Subcutaneous adipose tissue (tissue), 4 donors: ENCODE measurements around the gene TSACC. TPM values are rescaled to one million over a fixed set of nuclear protein-coding genes. Genes with fewer than 3 reads are reported as not detected.

Source experiments
- total RNA-seq, 4 donors: library from RNA; depleted of rRNA; stranded (reverse); fragments of >200 nt; gene quantifications; one replicate each; pipeline ENCODE4 v1.1.0, GENCODE V29; 2016
- TF ChIP-seq, protein P1 (sequence below): fragments of 450-650 bp; IDR thresholded peaks from one replicate; pipeline ENCODE4 v1.5.1; 2016; ENCODE audit warnings: low read depth, mild to moderate bottlenecking, control low read depth, antibody characterized with exemption, moderate library complexity

Gene TSACC
- total RNA-seq, 4 donors from 2014 or later: not detected

DNA sequence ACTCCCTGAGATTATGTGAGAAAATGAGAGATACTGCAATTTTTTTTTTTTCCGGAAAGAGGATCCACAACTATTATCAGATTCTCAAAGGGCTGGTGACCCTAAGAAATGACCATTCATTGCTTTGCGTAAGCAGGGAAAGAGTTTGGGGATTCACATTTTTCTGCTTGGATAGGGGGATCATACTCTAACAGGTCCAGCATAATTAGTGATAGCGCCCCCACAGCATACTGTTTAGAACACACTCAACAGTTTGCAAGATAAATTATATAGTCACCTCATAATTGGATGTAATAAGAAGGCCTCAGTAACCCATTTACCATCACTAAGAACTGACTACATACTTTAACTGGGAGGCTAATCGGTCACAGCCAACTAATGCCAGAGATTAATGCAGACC is 2.1 kb upstream of the TSACC start:
- TF ChIP-seq, protein P1, sequence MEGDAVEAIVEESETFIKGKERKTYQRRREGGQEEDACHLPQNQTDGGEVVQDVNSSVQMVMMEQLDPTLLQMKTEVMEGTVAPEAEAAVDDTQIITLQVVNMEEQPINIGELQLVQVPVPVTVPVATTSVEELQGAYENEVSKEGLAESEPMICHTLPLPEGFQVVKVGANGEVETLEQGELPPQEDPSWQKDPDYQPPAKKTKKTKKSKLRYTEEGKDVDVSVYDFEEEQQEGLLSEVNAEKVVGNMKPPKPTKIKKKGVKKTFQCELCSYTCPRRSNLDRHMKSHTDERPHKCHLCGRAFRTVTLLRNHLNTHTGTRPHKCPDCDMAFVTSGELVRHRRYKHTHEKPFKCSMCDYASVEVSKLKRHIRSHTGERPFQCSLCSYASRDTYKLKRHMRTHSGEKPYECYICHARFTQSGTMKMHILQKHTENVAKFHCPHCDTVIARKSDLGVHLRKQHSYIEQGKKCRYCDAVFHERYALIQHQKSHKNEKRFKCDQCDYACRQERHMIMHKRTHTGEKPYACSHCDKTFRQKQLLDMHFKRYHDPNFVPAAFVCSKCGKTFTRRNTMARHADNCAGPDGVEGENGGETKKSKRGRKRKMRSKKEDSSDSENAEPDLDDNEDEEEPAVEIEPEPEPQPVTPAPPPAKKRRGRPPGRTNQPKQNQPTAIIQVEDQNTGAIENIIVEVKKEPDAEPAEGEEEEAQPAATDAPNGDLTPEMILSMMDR: no peak

DNA sequence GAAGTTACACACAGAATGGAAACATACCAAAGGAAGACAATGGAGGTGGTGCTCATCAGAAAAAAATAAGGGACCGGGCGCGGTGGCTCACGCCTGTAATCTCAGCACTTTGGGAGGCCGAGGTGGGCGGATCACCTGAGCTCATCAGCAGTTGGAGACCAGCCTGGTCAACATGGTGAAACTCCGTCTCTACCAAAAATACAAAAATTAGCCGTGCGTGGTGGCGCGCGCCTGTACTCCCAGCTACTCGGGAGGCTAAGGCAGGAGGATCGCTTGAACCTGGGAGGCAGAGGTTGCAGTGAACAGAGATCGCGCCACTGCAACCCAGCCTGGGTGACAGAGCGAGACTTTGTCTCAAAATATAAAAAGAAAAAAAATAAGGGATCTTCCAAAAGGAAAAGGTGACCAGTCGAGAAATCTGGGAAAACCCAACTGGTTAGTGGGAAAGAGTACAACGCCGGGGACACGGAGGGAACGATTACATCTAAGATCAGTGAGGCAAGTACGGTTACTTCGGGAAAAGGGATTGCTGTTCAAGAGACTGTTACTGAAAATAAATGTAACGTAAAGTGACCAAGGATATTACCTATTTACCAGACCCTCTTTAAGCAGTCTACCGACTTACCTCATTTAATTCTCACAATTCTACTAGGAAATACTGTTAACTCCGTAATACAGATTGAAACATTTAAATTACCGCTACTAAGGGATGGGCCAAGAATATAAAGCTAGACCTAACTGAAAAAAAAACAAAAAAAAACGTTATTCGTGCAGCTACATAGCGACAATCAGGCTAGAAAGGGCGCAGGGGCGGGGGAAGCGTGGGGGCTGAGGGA is 1.1 kb upstream of the TSACC start:
- TF ChIP-seq, protein P1: no peak

DNA sequence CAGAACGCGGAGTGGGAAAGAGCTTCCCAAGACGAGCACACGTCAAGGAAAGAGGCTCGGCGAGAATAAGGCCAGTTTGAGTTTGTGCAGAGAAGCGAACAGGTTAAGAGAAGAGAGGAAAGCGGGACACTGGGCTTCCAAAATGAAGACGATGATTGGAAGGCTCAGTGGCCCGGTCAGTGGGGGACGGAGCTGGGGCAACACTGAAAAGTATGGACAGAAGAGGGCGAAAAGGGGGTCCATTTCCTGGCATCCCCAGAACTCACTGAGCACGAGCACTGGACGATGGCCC is 492 bp upstream of the TSACC start:
- TF ChIP-seq, protein P1: no peak

DNA sequence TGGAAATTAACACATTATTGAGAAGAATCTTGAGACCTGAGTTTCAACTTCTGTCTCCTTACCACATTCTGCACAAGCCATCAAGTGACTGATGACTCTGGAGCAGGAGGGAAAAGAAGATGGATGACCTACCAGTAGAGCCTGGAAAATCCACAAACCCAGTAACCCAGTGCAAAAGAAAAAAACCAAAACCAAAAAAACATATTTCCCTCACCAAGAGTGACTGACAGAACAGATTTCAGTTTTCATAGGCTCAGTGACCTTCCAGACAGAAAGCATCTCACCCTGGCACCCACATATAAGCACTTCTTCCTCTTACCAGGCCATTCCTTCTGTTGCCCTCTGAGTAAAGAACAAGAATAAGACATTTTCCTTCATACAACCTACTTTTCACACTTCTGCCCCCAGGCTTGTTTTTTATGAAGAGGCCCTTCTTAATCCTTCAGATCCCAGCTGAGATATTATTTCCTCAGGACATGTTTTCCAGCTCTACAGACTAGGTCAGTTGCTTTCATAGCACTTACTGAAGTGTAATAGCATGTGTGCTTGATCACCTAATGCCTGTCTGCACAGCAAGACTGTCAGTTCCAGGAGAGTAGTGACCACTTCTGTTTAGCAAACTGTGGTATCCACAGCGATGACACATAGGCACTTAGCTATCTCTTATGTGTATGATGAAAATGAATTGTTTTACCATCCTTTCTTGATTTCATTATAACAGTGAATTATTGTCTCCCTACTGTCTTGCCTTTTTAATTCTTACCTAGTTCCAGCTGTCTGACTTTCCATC is 4.0 kb downstream of the TSACC start:
- TF ChIP-seq, protein P1: no peak

DNA sequence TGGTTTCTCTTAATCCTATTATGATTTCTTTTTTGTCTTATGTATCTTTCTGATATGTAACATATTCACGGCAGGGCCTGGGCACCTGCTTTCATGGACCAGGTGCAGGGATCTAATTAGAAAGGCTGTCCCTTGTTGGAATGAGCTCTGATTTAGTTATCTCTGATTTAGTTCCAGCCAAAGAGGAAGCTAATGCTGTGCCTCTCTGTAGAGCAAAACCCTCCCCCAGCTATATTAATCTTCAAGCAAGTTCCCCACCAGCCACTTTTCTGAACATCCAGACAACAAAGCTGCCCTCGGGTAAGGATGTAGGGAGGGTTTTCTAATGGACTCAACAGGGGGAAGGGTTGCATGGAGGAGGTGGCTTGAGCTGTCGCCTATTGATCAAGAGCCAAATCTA is 6.1 kb downstream of the TSACC start:
- TF ChIP-seq, protein P1: no peak

DNA sequence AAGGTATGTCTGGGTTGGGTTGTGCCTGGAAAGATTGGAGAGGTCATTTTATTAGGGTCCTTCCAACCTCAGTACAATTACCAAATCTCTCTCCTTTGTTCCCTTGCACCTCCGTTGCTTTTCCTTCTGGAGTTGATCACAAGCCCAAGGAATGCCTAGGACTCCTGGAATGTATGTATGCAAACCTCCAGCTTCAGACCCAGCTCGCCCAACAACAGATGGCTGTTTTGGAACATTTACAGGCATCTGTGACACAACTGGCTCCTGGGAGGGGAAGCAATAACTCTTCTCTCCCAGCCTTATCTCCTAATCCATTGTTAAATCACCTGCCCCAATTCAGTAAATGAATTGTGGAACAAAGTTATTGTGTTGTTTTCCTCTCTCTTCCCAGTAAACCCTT is 8.3 kb downstream of the TSACC start:
- TF ChIP-seq, protein P1: no peak

DNA sequence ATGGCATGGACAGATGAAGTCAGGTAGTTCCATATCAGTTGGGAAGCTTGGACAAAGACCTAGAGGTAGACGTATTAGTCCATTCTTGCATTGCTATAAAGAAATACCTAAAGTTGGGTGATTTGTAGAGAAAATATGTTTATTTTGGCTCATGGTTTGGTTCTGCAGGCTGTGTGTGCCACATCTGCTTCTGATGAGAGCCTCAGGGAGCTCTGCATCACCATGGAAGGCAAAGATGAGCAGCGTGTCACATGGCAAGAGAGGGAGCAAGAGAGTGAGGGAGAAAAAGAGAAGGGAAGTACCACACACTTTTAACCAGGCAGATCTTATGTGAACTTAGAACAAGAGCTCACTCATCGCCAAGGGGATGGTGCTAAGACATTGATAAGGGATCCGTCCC is 9.0 kb downstream of the TSACC start:
- TF ChIP-seq, protein P1: no peak
